IMR-90 (cell line): ENCODE results near the gene GRIK5.

Experiments
- BHLHE40 ChIP-seq: fragments of 150-350 bp; IDR thresholded peaks from 2 replicates; pipeline ENCODE4 v1.6.1; 2016; ENCODE audit warnings: mild to moderate bottlenecking, low read depth, low read length
- CHD1 ChIP-seq: IDR thresholded peaks from 2 replicates; pipeline ENCODE4 v1.6.1; 2012; ENCODE audit warnings: low read depth, low read length, improper control_type of control experiment
- MAFK ChIP-seq: IDR thresholded peaks from 2 replicates; pipeline ENCODE4 v1.6.1; 2012; ENCODE audit warnings: low read depth, low read length, improper control_type of control experiment
- MAZ ChIP-seq: IDR thresholded peaks from 2 replicates; pipeline ENCODE4 v1.6.1; 2012; ENCODE audit warnings: low read depth, mild to moderate bottlenecking, low read length, improper control_type of control experiment, moderate library complexity, borderline replicate concordance
- MXI1 ChIP-seq: IDR thresholded peaks from 2 replicates; pipeline ENCODE4 v1.6.1; 2012; ENCODE audit warnings: low read depth, mild to moderate bottlenecking, low read length, moderate library complexity, borderline replicate concordance
- NFE2L2 ChIP-seq: fragments of 150-350 bp; IDR thresholded peaks from 2 replicates; pipeline ENCODE4 v1.6.1; 2016; ENCODE audit warnings: low read depth, mild to moderate bottlenecking, low read length
- POLR2A ChIP-seq: IDR thresholded peaks from 2 replicates; pipeline ENCODE4 v1.6.1; 2012; ENCODE audit warnings: mild to moderate bottlenecking, low read depth, low read length
- RAD21 ChIP-seq: IDR thresholded peaks from 2 replicates; pipeline ENCODE4 v1.6.1; 2012; ENCODE audit warnings: low read length, improper control_type of control experiment
- RCOR1 ChIP-seq: IDR thresholded peaks from 2 replicates; pipeline ENCODE4 v1.6.1; 2012; ENCODE audit warnings: mild to moderate bottlenecking, low read length, improper control_type of control experiment; ENCODE audit not compliant: insufficient replicate concordance
- USF2 ChIP-seq: fragments of 150-350 bp; IDR thresholded peaks from 2 replicates; pipeline ENCODE4 v1.6.1; 2017; ENCODE audit warnings: mild to moderate bottlenecking, antibody characterized with exemption, low read length, low read depth
- TF ChIP-seq, protein P1 (sequence below): conservative IDR thresholded peaks from 2 replicates; pipeline ENCODE4 v1.5.1; 2012; ENCODE audit warnings: mild to moderate bottlenecking, low read depth, low read length, improper control_type of control experiment

GRCh38 chr19:41999071-41999877 is 70.7 kb downstream of the GRIK5 start:
- TF ChIP-seq, protein P1, sequence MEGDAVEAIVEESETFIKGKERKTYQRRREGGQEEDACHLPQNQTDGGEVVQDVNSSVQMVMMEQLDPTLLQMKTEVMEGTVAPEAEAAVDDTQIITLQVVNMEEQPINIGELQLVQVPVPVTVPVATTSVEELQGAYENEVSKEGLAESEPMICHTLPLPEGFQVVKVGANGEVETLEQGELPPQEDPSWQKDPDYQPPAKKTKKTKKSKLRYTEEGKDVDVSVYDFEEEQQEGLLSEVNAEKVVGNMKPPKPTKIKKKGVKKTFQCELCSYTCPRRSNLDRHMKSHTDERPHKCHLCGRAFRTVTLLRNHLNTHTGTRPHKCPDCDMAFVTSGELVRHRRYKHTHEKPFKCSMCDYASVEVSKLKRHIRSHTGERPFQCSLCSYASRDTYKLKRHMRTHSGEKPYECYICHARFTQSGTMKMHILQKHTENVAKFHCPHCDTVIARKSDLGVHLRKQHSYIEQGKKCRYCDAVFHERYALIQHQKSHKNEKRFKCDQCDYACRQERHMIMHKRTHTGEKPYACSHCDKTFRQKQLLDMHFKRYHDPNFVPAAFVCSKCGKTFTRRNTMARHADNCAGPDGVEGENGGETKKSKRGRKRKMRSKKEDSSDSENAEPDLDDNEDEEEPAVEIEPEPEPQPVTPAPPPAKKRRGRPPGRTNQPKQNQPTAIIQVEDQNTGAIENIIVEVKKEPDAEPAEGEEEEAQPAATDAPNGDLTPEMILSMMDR: no peak
- TF ChIP-seq MXI1 (no peak), POLR2A (no peak), USF2 (no peak), CHD1 (no peak), RAD21 (no peak), MAZ (no peak), MAFK (no peak), NFE2L2 (no peak), RCOR1 (no peak), BHLHE40 (no peak)
